ENCODE results near the gene NAPB.

Gene NAPB

DNA sequence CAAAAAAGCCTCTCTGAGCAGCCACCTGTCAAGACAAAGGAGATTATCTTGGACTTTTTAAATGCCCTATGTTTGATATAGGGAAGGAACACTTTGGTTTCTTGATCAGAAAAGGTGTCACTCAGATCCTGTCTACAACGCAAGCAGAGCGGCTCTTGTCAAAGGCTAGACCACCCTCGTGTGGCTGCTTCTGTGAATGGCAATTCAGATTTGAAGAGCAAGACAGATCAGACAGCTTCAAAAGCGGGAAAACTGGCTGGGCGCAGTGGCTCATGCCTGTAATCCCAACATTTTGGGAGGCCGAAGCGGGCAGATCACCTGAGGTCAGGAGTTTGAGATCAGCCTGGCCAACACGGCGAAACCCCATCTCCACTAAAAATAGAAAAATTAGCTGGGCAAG lies 80.8 kb downstream of the NAPB start:
- DNase-seq, result peak; percentile 67

DNA sequence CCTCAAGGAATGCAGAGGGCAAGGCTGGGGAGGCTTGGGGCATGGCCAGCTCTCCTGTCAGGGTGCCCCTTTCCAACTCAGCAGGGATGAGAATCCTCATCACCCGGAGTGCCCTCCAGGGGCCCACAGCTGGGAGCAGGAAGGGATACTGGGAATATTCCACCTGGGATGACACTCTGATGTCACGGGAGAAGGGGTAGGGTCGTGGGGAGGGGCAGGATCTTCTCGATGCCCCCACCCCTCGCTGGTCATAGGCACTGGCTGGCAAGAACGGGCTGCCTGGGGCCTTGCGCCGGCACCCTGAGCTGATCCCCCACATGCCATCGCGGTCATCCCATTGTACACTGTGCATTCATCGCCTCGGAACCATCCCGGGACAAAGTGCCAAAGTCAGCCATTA lies 81.3 kb downstream of the NAPB start:
- no peak for DNase-seq

- DNase-seq, result no peak
These were observed 84.0 kb downstream of the NAPB start for GRCh38 chr20:23337312-23337711.

- no peak for DNase-seq
These were observed 84.8 kb downstream of the NAPB start for GRCh38 chr20:23336476-23336875.

GRCh38 chr20:23335521-23335920 lies 85.8 kb downstream of the NAPB start:
- no peak for DNase-seq

DNA sequence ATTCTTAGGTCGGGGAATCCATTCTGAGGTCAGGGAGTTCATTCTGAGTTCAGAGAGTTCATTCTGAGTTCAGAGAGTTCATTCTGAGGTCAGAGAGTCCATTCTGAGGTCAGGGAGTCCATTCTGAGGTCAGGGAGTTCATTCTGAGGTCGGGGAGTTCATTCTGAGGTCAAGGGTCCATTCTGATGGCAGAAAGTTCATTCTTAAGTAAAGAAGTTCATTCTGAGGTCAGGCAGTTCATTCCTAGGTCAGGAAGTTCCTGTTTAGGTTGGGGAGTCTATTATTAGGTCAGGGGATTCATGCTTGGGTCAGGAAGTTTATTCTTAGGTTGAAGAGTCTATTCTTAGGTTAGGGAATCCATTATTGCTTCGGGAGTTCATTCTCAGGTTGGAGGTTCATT lies 87.2 kb downstream of the NAPB start:
- DNase-seq, result no peak

GRCh38 chr20:23332467-23332866 lies 88.8 kb downstream of the NAPB start:
- no peak for DNase-seq

GRCh38 chr20:23331450-23332350 lies 89.6 kb downstream of the NAPB start:
- DNase-seq, result no peak

DNA sequence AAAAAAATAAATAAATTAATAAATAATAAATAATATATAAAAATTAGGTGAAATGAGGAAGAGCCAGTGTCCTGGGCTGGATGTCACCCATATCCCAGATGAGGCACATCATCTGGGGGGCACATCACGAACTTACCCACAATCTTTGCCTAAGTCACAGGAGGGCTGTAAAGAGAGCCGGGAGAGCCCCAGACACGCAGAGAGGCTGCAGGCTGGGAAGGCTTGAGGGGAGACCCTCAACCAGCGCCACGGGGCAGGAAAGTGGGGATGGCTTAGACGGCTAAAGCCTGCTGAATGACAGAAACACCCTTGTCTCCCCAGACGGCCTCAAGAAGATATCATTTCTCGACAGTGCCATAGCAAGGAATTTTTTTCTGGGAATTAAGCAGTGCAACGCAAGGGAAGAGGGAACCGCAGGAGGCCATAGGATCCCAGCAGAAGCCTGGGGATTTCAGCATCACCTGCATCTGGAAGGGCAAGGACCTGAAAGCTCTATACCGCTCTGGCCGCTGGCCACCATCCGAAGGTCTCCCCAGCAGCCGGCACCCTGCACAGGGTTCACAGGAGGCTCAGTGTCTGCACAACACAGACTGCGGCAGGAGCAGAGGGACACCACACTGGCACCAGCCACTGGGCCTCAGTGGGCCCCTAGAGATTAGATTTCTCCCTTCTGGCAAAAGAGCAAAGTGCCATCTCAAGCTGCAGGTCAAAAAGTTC lies 93.5 kb downstream of the NAPB start:
- no peak for DNase-seq

- DNase-seq, result peak; percentile 48
These were observed 94.5 kb downstream of the NAPB start for GRCh38 chr20:23326774-23327173.

GRCh38 chr20:23325107-23325506 lies 96.2 kb downstream of the NAPB start:
- no peak for DNase-seq
